ENCODE measurements around the gene SLC5A11. TPM values are rescaled to one million over a fixed set of nuclear protein-coding genes. Genes with fewer than 3 reads are reported as not detected.
"Not testable (repeated sequence)": the region's sequence is repeated elsewhere in the genome, so short reads cannot be mapped to it uniquely, and the experiment has no call there.

The SLC5A11 gene
- total RNA-seq, 2 donors from 2014 or later, result not detected

DNA sequence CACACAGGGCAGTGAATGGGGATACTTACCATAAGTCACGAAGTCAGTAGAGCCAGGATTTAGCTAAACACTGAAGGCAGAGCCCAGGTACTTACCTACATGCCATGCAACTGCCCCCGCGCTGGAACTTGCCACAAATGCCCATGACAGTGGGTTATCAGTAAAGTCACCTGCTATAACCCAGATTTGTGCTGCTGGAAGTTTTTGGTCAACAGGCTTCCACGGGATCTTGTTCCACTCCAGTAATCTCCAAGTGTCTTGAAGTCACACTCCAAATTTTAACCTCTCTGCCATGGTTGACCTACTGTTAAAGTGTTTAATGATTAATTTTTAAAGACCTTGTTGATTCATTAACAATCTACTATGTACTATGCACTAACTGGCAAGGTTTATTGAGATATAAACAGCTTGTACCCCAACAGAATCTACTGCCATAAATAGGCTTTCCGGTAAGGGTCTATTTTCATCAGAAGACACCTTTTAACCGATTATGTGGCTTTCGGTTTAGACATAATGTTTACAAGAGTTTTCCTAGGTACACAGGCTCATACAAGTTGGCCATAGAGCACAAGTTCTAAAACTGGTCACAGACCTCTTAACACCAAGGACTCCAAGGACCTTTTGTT, 6.3 kb upstream of the SLC5A11 start:
- 78% methylated on average over 7 of the region's 7 CpGs for WGBS
- Histone ChIP-seq H3K9me3 (no peaks in the 10 kb centered on the region), H3K36me3 (no peaks in the 10 kb centered on the region), H3K4me1 (replicated peaks) (no peaks in the 10 kb centered on the region), H3K27ac (no peak overlapping the region), H3K4me3 (no peak overlapping the region), H3K27me3 (replicated peaks; ENCODE audit: insufficient read depth) (no peaks in the 10 kb centered on the region)
- intact Hi-C loops (cut with DNase I), result no loop called here
- no peak for TF ChIP-seq POLR2AphosphoS5 (IDR thresholded peaks at IDR 0.05)
- TF ChIP-seq POLR2A (IDR thresholded peaks at IDR 0.05), result no peak
- TF ChIP-seq, protein P1, sequence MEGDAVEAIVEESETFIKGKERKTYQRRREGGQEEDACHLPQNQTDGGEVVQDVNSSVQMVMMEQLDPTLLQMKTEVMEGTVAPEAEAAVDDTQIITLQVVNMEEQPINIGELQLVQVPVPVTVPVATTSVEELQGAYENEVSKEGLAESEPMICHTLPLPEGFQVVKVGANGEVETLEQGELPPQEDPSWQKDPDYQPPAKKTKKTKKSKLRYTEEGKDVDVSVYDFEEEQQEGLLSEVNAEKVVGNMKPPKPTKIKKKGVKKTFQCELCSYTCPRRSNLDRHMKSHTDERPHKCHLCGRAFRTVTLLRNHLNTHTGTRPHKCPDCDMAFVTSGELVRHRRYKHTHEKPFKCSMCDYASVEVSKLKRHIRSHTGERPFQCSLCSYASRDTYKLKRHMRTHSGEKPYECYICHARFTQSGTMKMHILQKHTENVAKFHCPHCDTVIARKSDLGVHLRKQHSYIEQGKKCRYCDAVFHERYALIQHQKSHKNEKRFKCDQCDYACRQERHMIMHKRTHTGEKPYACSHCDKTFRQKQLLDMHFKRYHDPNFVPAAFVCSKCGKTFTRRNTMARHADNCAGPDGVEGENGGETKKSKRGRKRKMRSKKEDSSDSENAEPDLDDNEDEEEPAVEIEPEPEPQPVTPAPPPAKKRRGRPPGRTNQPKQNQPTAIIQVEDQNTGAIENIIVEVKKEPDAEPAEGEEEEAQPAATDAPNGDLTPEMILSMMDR (IDR thresholded peaks at IDR 0.05), result no peak
- no peak for DNase-seq (ENCODE audit: low spot score)

DNA sequence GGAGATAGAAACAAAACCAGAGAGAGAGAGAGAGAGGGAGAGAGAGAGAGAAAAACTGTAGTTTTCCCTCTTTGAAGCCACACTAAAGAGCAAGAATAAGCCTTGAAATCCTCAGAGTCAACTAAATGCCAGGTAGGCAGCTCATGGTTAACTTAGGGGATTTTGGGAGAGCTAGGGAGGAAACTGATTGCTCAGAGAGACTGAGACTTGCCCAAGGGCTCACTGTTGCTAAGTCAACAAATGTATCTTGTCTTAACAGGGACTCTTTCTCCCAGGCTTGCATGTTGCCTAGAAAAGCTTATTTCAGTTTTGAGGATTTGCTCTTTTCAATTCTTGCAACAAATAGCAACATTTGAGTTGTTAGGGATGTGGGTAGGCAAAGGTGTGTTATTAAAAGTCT, 4.5 kb upstream of the SLC5A11 start:
- Histone ChIP-seq H3K9me3 (no peaks in the 10 kb centered on the region), H3K4me1 (replicated peaks) (no peaks in the 10 kb centered on the region), H3K4me3 (no peak overlapping the region), H3K36me3 (no peaks in the 10 kb centered on the region), H3K27me3 (replicated peaks; ENCODE audit: insufficient read depth) (no peaks in the 10 kb centered on the region), H3K27ac (no peak overlapping the region)
- TF ChIP-seq POLR2A (IDR thresholded peaks at IDR 0.05) (no peak), POLR2AphosphoS5 (IDR thresholded peaks at IDR 0.05) (no peak)
- TF ChIP-seq, protein P1 (IDR thresholded peaks at IDR 0.05), result no peak
- intact Hi-C loops (cut with DNase I), result no loop called here
- no peak for DNase-seq (ENCODE audit: low spot score)

DNA sequence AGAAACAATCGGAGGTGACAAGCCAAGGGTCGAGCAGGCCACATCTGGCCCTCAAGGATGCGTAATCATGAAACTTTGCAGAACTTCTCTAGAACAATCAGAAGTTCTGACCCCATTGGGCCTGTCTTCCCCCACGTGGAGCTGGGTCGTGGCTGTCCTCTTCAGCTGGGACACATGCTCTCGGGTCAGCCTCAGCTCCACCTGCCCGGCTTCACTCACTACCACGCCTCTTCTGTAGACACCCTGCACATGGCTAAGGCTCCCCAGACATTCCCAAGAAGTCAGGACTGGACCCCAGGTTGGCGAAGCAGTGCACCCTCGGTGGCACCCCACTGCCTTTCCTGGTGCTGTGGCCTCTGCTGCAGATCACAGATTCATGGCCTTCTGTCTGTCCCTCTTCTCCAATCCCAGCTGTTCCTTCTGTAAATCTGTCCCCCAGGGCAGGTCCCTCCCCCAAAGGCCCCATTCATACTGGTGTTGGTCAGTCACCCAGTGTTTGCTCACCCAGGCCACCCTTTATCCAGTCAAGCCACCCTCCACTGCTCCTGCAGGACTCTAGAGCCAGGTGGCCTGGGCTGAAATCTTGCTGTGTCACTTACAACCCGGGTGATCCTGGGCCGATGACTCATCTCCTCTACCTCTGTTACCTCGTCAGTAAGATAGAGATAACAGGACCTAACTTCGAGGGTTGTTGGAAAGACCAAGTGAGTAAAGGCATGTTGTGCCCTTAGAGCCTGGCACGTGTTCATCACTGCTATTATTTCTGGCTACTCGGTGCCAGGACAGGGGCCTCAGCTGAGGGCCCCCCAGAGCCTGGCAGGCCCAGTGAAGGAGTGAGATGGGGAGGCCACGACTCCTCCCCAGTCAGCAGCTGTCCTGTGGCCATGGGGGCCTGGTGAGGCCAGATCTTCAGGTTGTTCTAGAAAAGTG, 1.4 kb upstream of the SLC5A11 start:
- TF ChIP-seq POLR2AphosphoS5 (IDR thresholded peaks at IDR 0.05) (no peak), POLR2A (IDR thresholded peaks at IDR 0.05) (no peak)
- TF ChIP-seq, protein P1 (IDR thresholded peaks at IDR 0.05), result no peak
- H3K4me1 ChIP-seq (replicated peaks), result no peaks in the 10 kb centered on the region
- no peaks in the 10 kb centered on the region for H3K27me3 ChIP-seq (replicated peaks; ENCODE audit: insufficient read depth)
- no peak overlapping the region for H3K4me3 ChIP-seq
- WGBS, result 82% methylated on average over 17 of the region's 17 CpGs
- no peaks in the 10 kb centered on the region for H3K9me3 ChIP-seq
- H3K36me3 ChIP-seq, result no peaks in the 10 kb centered on the region
- intact Hi-C loops (cut with DNase I), result no loop called here
- H3K27ac ChIP-seq, result no peak overlapping the region
- DNase-seq (ENCODE audit: low spot score), result no peak

DNA sequence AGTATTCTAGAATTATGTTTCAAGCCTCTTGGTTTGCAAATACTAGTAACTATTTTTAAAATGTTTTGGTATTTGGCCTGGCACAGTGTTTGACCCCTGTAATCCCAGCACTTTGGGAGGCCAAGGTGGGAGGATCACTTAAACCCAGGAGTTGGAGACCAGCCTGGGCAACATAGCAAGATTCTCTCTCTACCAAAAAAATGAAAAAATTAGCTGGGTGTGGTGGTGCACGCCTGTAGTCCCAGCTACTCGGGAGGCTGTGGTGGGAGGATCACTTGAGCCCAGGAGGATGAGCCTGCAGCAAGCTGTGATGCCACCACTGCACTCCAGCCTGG, 765 bp upstream of the SLC5A11 start:
- H3K4me1 ChIP-seq (replicated peaks); DNase-seq (ENCODE audit: low spot score); H3K9me3 ChIP-seq; H3K36me3 ChIP-seq; H3K4me3 ChIP-seq; intact Hi-C loops (cut with DNase I); H3K27me3 ChIP-seq (replicated peaks; ENCODE audit: insufficient read depth); H3K27ac ChIP-seq: not testable (repeated sequence)
- WGBS, result 95% methylated on average over 2 of the region's 2 CpGs

DNA sequence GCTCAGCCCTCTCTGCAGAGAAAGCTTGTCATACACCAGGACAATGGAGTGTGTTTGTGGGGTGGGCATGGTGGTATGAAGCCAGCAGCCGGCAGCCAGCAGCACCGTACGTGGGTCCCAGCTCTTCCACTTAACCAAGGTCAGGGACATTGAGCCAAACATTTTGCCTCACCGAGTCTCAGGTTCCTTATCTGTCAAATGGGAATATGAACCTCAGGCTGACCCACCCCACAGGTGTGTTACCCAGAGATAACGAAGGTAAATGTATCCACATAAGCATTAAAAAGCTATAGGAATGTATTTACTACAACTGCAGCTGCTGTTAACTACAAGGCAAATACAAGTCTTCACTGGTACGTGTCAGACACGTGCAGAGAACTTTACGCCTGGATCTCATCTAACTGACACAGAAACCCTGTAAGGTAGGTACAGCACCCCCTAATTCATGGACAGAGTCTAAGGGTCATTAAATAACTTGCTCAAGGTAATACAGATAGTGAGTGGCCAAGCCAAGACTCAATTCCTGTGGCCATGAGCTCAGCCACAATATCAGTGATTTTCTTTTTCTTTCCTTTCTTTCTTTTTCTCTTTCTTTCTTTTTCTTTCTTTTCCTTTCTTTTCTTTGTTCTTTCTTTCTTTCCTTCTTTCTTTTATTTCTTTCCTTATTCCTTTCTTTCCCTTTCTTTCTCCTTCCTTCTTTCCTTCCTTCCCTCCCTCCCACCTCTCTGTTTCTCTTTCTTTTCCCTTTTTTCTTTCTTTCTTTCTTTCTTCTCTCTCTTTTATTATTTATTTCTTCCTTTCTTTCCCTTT, 990 bp downstream of the SLC5A11 start:
- 64% methylated on average over 8 of the region's 8 CpGs for WGBS
- Histone ChIP-seq H3K27ac (no peak overlapping the region), H3K4me3 (no peak overlapping the region), H3K9me3 (no peaks in the 10 kb centered on the region), H3K36me3 (no peaks in the 10 kb centered on the region), H3K27me3 (replicated peaks; ENCODE audit: insufficient read depth) (no peaks in the 10 kb centered on the region), H3K4me1 (replicated peaks) (no peaks in the 10 kb centered on the region)
- TF ChIP-seq, protein P1 (IDR thresholded peaks at IDR 0.05), result no peak
- TF ChIP-seq POLR2AphosphoS5 (IDR thresholded peaks at IDR 0.05), result no peak
- no peak for TF ChIP-seq POLR2A (IDR thresholded peaks at IDR 0.05)
- intact Hi-C loops (cut with DNase I), result no loop called here
- DNase-seq (ENCODE audit: low spot score), result no peak

Data from prostate gland (tissue), 2 donors.